HG03095 (cell line): ENCODE results near the gene FCN1.
"Not testable (repeated sequence)": the region's sequence is repeated elsewhere in the genome, so short reads cannot be mapped to it uniquely, and the experiment has no call there.

Experiments used
- ATAC-seq: cut with Tn5 transposase; IDR thresholded peaks from one replicate; pipeline ENCODE4 v1.9.1; 2021; ENCODE audit warnings: moderate library complexity; ENCODE audit not compliant: unreplicated experiment

The FCN1 gene

GRCh38 chr9:134917431-134918373 is at the start of gene FCN1:
Gene FCN1 (minus strand): TSS chr9:134917912. CDS start chr9:134917871, 41 bp downstream.
- ATAC-seq: no peak

- ATAC-seq: no peak
These were observed 49.2 kb upstream of the FCN1 start for GRCh38 chr9:134966697-134967546.

GRCh38 chr9:134966270-134966669 is 48.6 kb upstream of the FCN1 start:
- no peak for ATAC-seq

- ATAC-seq: no peak
These were observed 48.1 kb upstream of the FCN1 start for GRCh38 chr9:134965851-134966250.

- ATAC-seq: no peak
These were observed 47.7 kb upstream of the FCN1 start for GRCh38 chr9:134965411-134965810.

GRCh38 chr9:134964271-134965055 is 46.8 kb upstream of the FCN1 start:
- ATAC-seq: no peak

- no peak for ATAC-seq
These were observed 45.8 kb upstream of the FCN1 start for GRCh38 chr9:134963546-134963945.

GRCh38 chr9:134962973-134963364 is 45.3 kb upstream of the FCN1 start:
- ATAC-seq: no peak

- ATAC-seq: no peak
These were observed 44.6 kb upstream of the FCN1 start for GRCh38 chr9:134962065-134962972.

- ATAC-seq: no peak
These were observed 43.8 kb upstream of the FCN1 start for GRCh38 chr9:134961331-134962064.

- no peak for ATAC-seq
These were observed 43.0 kb upstream of the FCN1 start for GRCh38 chr9:134960701-134961181.

- ATAC-seq: no peak
These were observed 42.2 kb upstream of the FCN1 start for GRCh38 chr9:134959971-134960310.

GRCh38 chr9:134959126-134959970 is 41.6 kb upstream of the FCN1 start:
- no peak for ATAC-seq

GRCh38 chr9:134957945-134958227 is 40.2 kb upstream of the FCN1 start:
- ATAC-seq: no peak

GRCh38 chr9:134957165-134957944 is 39.6 kb upstream of the FCN1 start:
- no peak for ATAC-seq

- not testable (repeated sequence) for ATAC-seq
These were observed 38.7 kb upstream of the FCN1 start for GRCh38 chr9:134956387-134956786.

- ATAC-seq: no peak
These were observed 38.1 kb upstream of the FCN1 start for GRCh38 chr9:134955801-134956200.

GRCh38 chr9:134955156-134955555 is 37.4 kb upstream of the FCN1 start:
- no peak for ATAC-seq
